ENCODE data around the gene GALNT18. TPM values are rescaled to one million over a fixed set of nuclear protein-coding genes. Genes with fewer than 3 reads are reported as not detected.

Gene GALNT18
- total RNA-seq, 3 donors from 2014 or later: 2.2 to 3.4 (median 3.3) TPM

- Mint-ChIP-seq H3K36me3 (ENCODE audit: insufficient read depth) (no peaks in the 10 kb centered on the region), H3K9me3 (no peaks in the 10 kb centered on the region), H3K4me3 (no peak overlapping the region), H3K27me3 (ENCODE audit: low read depth) (peaks cover 6% of the 10 kb centered on the region), H3K4me1 (ENCODE audit: low read depth) (no peaks in the 10 kb centered on the region)
- no peak for DNase-seq
- no peak for ATAC-seq
These were observed 177.6 kb downstream of the GALNT18 start for GRCh38 chr11:11444027-11444803.

DNA sequence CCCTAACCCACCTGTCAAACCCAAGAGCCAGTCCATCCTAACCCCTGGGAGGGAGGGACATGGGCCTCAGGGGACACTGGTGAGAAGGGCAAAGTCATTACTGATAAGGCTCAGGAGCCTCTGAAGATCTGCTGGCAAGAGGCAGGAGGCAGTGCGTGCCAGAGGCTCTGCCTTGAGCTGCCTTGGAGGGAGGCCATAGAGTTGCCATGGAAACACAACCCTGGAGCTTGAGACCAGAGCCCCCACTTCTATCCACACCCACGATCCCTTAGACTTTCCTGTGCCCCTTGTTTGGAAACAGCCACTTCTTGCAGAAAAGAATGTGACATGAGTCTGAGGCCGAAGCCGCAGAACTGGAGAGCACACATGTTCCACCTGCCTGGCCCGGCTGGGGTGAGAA is 179.0 kb downstream of the GALNT18 start:
- no peaks in the 10 kb centered on the region for H3K9me3 Mint-ChIP-seq
- no peaks in the 10 kb centered on the region for H3K36me3 Mint-ChIP-seq (ENCODE audit: insufficient read depth)
- H3K4me1 Mint-ChIP-seq (ENCODE audit: low read depth): no peaks in the 10 kb centered on the region
- H3K4me3 Mint-ChIP-seq: no peak overlapping the region
- no peak for DNase-seq
- no peak for ATAC-seq
- peaks cover 6% of the 10 kb centered on the region for H3K27me3 Mint-ChIP-seq (ENCODE audit: low read depth)

DNA sequence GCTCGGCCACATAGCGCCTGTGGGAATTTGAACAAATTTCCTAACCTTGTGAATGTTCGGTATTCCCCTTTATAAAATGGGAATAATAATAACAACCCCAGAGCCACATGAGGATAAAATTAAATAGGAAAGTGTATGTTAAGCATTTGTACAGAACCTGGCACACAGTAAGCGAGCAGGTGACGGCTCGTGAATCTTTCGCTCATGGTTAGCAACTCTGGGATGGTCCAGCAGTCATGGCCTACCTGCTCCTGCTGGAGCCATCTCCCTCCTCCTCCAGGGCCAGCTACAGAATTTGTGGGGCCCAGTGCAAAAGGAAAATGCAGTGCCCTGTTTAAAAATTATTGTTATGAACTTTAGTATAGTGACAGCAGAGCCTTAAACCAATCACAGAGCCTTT is 180.3 kb downstream of the GALNT18 start:
- Mint-ChIP-seq H3K36me3 (ENCODE audit: insufficient read depth) (no peaks in the 10 kb centered on the region), H3K4me1 (ENCODE audit: low read depth) (no peaks in the 10 kb centered on the region), H3K27me3 (ENCODE audit: low read depth) (peaks cover 2% of the 10 kb centered on the region), H3K4me3 (no peak overlapping the region), H3K9me3 (no peaks in the 10 kb centered on the region)
- DNase-seq (no peak), ATAC-seq (no peak)

GRCh38 chr11:11441091-11441490 is 180.7 kb downstream of the GALNT18 start:
- Mint-ChIP-seq H3K4me1 (ENCODE audit: low read depth) (no peaks in the 10 kb centered on the region), H3K36me3 (ENCODE audit: insufficient read depth) (no peaks in the 10 kb centered on the region), H3K4me3 (no peak overlapping the region), H3K27me3 (ENCODE audit: low read depth) (peaks cover 2% of the 10 kb centered on the region), H3K9me3 (no peaks in the 10 kb centered on the region)
- no peak for DNase-seq
- ATAC-seq: no peak

DNA sequence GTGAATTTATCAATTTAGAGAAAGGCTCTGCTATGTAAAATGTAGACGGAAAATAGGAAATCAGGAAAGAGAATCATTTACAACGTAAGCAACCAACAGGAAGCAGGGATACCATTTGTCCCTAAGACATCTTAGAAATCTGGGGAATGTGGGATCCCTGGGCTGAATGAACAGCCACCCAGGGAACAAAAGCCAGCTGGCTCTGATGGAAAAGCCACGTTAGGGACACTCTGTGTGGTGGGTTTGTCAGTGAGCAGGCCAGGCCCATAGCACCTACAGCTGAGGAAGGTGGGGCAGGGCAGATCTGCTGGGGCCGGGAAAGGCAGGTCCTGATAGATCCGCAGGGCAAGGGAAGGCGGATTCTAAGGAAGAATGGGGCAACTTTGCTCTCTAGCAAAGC is 181.7 kb downstream of the GALNT18 start:
- Mint-ChIP-seq H3K27me3 (ENCODE audit: low read depth) (peaks cover 2% of the 10 kb centered on the region), H3K4me3 (no peak overlapping the region), H3K36me3 (ENCODE audit: insufficient read depth) (no peaks in the 10 kb centered on the region), H3K9me3 (no peaks in the 10 kb centered on the region), H3K4me1 (ENCODE audit: low read depth) (no peaks in the 10 kb centered on the region)
- ATAC-seq (no peak), DNase-seq (no peak)

DNA sequence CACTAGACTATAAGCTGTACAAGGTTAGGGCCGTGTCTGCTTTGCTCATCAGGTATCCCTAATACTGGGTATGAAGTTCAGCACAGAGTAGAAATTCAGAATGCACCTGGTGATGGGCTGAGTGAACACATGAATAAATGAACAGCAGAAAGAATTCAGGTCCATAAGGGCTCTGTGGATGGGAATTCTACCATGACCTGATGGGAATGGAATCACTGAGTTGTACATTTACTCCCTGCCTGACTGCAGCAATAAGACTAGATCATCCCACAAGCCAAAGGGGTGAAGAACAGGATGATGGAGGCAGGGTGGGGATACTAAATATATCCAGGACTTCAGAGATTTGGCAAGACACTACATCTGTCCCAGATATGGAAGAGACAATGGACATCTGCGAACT is 182.2 kb downstream of the GALNT18 start:
- ATAC-seq (no peak), DNase-seq (no peak)
- Mint-ChIP-seq H3K9me3 (no peaks in the 10 kb centered on the region), H3K36me3 (ENCODE audit: insufficient read depth) (no peaks in the 10 kb centered on the region), H3K4me1 (ENCODE audit: low read depth) (no peaks in the 10 kb centered on the region), H3K27me3 (ENCODE audit: low read depth) (peaks cover 2% of the 10 kb centered on the region), H3K4me3 (no peak overlapping the region)

DNA sequence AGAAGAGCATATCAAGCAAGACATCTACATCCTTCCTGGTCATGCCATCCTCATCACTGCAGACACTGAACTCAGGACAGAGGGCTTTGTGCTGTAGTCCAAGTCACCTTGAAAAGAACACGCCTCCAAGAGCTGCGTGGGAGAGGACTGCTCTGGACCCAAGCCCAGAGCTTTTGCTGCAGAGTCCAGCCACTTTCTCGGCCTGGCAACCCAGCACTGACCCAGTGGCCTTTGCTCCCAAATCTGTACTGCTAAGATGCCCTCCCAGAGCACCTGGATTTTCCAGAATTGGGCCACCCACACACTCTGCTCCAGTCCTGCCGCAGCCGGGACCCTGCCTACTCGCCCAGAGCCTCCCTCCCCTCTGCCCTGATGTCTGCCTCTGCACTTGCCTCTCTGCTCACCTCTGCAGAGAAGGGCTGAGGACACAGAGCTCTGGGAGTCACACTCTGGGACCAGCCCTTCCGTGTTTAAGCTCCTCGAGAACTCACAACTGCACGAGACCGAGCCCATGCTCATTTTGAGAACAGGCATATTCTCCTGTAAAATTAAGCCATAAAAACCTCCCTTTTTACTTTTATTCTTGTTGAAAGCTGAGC is 185.0 kb downstream of the GALNT18 start:
- H3K4me3 Mint-ChIP-seq: no peak overlapping the region
- no peaks in the 10 kb centered on the region for H3K4me1 Mint-ChIP-seq (ENCODE audit: low read depth)
- no peaks in the 10 kb centered on the region for H3K36me3 Mint-ChIP-seq (ENCODE audit: insufficient read depth)
- DNase-seq (no peak), ATAC-seq (no peak)
- H3K27me3 Mint-ChIP-seq (ENCODE audit: low read depth): peaks cover 2% of the 10 kb centered on the region
- H3K9me3 Mint-ChIP-seq: no peaks in the 10 kb centered on the region

- DNase-seq (no peak), ATAC-seq (no peak)
- Mint-ChIP-seq H3K27me3 (ENCODE audit: low read depth) (peaks cover 2% of the 10 kb centered on the region), H3K4me1 (ENCODE audit: low read depth) (no peaks in the 10 kb centered on the region), H3K4me3 (no peak overlapping the region), H3K36me3 (ENCODE audit: insufficient read depth) (no peaks in the 10 kb centered on the region), H3K9me3 (no peaks in the 10 kb centered on the region)
These were observed 186.2 kb downstream of the GALNT18 start for GRCh38 chr11:11435635-11436034.

DNA sequence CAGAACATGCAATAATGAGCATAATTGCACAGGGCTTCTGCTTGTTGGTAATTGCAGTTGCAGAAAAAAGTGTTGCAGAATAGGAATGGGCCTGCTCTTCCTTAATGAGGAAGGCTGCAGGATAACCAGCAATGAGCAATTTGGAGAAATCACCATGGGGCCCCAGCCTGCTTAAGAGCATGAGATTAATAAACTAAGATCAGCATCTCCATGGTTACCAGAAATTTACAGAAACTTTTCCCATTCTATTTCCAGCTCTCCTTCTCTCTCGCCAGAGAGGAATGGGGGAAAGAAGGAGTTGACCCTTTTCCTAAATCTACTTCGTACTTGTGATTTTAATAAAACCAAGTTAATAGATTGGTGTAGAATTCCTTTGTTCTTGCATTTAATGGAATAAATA is 187.8 kb downstream of the GALNT18 start:
- Mint-ChIP-seq H3K4me3 (no peak overlapping the region), H3K27me3 (ENCODE audit: low read depth) (peaks cover 2% of the 10 kb centered on the region), H3K9me3 (no peaks in the 10 kb centered on the region), H3K4me1 (ENCODE audit: low read depth) (no peaks in the 10 kb centered on the region), H3K36me3 (ENCODE audit: insufficient read depth) (no peaks in the 10 kb centered on the region)
- ATAC-seq: no peak
- no peak for DNase-seq

DNA sequence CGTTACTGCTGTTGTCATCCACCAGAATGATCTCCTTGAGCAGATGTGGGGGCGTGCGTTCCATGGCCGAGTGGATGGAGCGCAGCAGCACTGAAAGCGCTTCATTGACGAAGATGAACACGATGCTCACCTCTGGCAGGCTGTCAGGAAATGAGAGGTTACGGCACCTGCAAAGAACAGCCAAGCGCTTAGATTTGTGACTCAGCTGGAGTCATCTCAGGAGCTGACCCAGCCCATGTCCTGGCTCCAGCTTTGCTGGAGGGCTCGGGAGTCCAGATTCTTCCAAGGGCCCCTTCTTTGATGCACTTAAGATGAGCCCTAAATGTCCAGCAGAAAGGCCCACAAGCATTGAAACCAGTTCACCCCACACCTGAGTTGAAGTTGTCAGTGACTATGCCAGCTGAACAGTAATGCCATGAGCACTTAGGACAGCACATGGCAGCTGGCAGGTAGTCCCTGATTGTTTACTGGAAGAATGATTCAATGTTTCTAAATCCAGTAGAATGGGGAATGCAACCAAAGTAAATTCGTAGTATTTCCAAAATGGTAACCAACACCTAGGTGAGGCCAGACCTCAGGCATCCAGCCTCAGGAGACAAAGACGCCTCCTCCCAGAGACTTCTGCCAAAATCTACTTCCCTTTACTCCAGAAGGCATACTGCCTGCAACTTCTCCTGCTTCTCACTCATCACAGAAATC is 189.0 kb downstream of the GALNT18 start:
- H3K9me3 Mint-ChIP-seq: no peaks in the 10 kb centered on the region
- H3K4me3 Mint-ChIP-seq: no peak overlapping the region
- H3K36me3 Mint-ChIP-seq (ENCODE audit: insufficient read depth): no peaks in the 10 kb centered on the region
- ATAC-seq: no peak
- H3K4me1 Mint-ChIP-seq (ENCODE audit: low read depth): no peaks in the 10 kb centered on the region
- DNase-seq: no peak
- H3K27me3 Mint-ChIP-seq (ENCODE audit: low read depth): peaks cover 2% of the 10 kb centered on the region

- DNase-seq (no peak), ATAC-seq (no peak)
- H3K36me3 Mint-ChIP-seq (ENCODE audit: insufficient read depth): no peaks in the 10 kb centered on the region
- no peaks in the 10 kb centered on the region for H3K9me3 Mint-ChIP-seq
- no peak overlapping the region for H3K4me3 Mint-ChIP-seq
- H3K27me3 Mint-ChIP-seq (ENCODE audit: low read depth): no peaks in the 10 kb centered on the region
- H3K4me1 Mint-ChIP-seq (ENCODE audit: low read depth): no peaks in the 10 kb centered on the region
These were observed 191.4 kb downstream of the GALNT18 start for GRCh38 chr11:11430431-11430830.

DNA sequence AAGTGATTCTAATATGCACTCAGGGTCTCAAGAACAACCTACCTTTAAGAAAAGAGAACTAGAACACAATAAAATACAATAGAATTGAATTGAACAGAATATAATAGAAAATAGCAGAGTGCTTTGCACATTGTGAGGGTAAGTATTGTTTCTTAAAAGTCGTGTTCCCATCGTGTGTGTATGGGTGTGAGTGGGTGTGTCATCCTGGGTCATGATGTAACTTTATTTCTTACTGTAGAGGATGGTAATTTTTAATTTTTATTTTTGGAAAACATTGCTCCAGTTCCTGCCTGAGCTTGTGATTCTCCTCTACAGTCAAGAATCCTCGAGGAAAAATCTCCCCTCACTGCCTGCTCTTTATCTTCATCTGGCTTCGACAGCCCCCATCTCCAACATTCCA is 193.1 kb downstream of the GALNT18 start:
- no peak for DNase-seq
- H3K4me1 Mint-ChIP-seq (ENCODE audit: low read depth): no peaks in the 10 kb centered on the region
- ATAC-seq: no peak
- no peaks in the 10 kb centered on the region for H3K36me3 Mint-ChIP-seq (ENCODE audit: insufficient read depth)
- H3K27me3 Mint-ChIP-seq (ENCODE audit: low read depth): peaks cover 2% of the 10 kb centered on the region
- H3K9me3 Mint-ChIP-seq: no peaks in the 10 kb centered on the region
- H3K4me3 Mint-ChIP-seq: no peak overlapping the region

- Mint-ChIP-seq H3K36me3 (ENCODE audit: insufficient read depth) (no peaks in the 10 kb centered on the region), H3K4me3 (no peak overlapping the region), H3K4me1 (ENCODE audit: low read depth) (no peaks in the 10 kb centered on the region), H3K27me3 (ENCODE audit: low read depth) (peaks cover 2% of the 10 kb centered on the region), H3K9me3 (no peaks in the 10 kb centered on the region)
- DNase-seq (no peak), ATAC-seq (no peak)
These were observed 194.3 kb downstream of the GALNT18 start for GRCh38 chr11:11427542-11427941.

GRCh38 chr11:11427140-11427539 is 194.7 kb downstream of the GALNT18 start:
- Mint-ChIP-seq H3K4me3 (no peak overlapping the region), H3K36me3 (ENCODE audit: insufficient read depth) (no peaks in the 10 kb centered on the region), H3K27me3 (ENCODE audit: low read depth) (peaks cover 2% of the 10 kb centered on the region), H3K4me1 (ENCODE audit: low read depth) (no peaks in the 10 kb centered on the region), H3K9me3 (no peaks in the 10 kb centered on the region)
- DNase-seq (no peak), ATAC-seq (no peak)
